Ascending aorta (tissue), 2 donors: ENCODE measurements around the gene PRKACA. TPM values are rescaled to one million over a fixed set of nuclear protein-coding genes. Genes with fewer than 3 reads are reported as not detected.

Experiments
- DNase-seq, 2 donors: peaks; one replicate each; pipeline ENCODE4 v3.0.0-alpha.2; 2019; ENCODE audit warnings: low spot score in 2 of 2
- H3K27ac ChIP-seq, 2 donors: fragments of 200-600 bp; sonication (generic); one replicate each; pipeline ENCODE4 v1.5.1; 2016 to 2017; ENCODE audit warnings: mild to moderate bottlenecking in 1 of 2
- H3K27me3 ChIP-seq: fragments of 200-600 bp; sonication (generic); one replicate; pipeline ENCODE4 v1.5.1; 2017
- H3K36me3 ChIP-seq, 2 donors: fragments of 200-600 bp; sonication (generic); one replicate each; pipeline ENCODE4 v1.5.1; 2016
- H3K4me1 ChIP-seq, 2 donors: fragments of 200-600 bp; sonication (generic); one replicate each; pipeline ENCODE4 v1.5.1; 2016 to 2017; ENCODE audit warnings: mild to moderate bottlenecking in 1 of 2
- H3K4me3 ChIP-seq, 2 donors: fragments of 200-600 bp; sonication (generic); one replicate each; pipeline ENCODE4 v1.5.1; 2016 to 2017; ENCODE audit warnings: mild to moderate bottlenecking in 1 of 2
- H3K9me3 ChIP-seq, 2 donors: fragments of 200-600 bp; sonication (generic); one replicate each; pipeline ENCODE4 v1.5.1; 2016
- intact Hi-C: fragments of 100-400 bp; cut with DNase I; formaldehyde crosslinking; loops from one replicate; pipeline ENCODE4 v1.15.1; 2023
- total RNA-seq: library from RNA; depleted of rRNA; stranded (reverse); fragments of >200 nt; gene quantifications from one replicate; pipeline ENCODE4 v1.1.0, GENCODE V29; 2016
- TF ChIP-seq, protein P1 (sequence below), 3 experiments: fragments of 200-600 bp in 2 of 3; fragments of 450-650 bp in 1 of 3; sonication (generic) in 2 of 3; IDR thresholded peaks; one replicate each; pipeline ENCODE4 v1.5.1; 2016 to 2019; ENCODE audit warnings: antibody characterized with exemption in 3 of 3, mild to moderate bottlenecking in 1 of 3, moderate library complexity in 1 of 3

The PRKACA gene
- total RNA-seq, 1 donor from 2014 or later = 92.6 TPM

DNA sequence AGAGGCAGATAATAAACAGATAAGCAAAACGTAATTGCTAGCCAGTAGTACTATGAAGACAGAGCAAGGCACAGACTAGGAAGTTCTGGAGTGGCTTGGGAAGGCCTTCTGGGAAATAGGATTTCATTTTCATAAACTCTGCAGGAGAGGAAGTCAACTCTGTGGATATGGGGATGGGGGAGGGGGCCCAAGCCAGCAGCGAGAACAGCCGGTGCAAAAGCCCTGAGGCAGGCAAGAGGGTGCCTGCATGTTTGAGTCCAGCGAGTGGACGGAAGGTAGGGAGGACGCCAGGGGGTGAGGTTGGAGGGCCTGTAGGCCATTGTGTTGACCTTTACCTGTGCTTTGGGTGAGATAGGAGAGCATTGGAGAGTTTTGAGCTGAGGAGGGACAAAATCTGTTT lies 27.8 kb upstream of the PRKACA start:
- H3K4me3 ChIP-seq = no peak overlapping the region
- no peak for DNase-seq
- H3K27ac ChIP-seq = no peak overlapping the region
- peaks cover 10 to 20% of the 10 kb centered on the region in 2 donors for H3K4me1 ChIP-seq
- H3K9me3 ChIP-seq = no peaks in the 10 kb centered on the region
- intact Hi-C loops = loop anchor here (5.0 kb wide), 1 partner anchor 287 kb away; the partner anchor contains the start of gene PKN1
- no peaks in the 10 kb centered on the region for H3K36me3 ChIP-seq
- TF ChIP-seq, protein P1, sequence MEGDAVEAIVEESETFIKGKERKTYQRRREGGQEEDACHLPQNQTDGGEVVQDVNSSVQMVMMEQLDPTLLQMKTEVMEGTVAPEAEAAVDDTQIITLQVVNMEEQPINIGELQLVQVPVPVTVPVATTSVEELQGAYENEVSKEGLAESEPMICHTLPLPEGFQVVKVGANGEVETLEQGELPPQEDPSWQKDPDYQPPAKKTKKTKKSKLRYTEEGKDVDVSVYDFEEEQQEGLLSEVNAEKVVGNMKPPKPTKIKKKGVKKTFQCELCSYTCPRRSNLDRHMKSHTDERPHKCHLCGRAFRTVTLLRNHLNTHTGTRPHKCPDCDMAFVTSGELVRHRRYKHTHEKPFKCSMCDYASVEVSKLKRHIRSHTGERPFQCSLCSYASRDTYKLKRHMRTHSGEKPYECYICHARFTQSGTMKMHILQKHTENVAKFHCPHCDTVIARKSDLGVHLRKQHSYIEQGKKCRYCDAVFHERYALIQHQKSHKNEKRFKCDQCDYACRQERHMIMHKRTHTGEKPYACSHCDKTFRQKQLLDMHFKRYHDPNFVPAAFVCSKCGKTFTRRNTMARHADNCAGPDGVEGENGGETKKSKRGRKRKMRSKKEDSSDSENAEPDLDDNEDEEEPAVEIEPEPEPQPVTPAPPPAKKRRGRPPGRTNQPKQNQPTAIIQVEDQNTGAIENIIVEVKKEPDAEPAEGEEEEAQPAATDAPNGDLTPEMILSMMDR (IDR thresholded peaks at IDR 0.05) = no peak
- no peaks in the 10 kb centered on the region for H3K27me3 ChIP-seq

DNA sequence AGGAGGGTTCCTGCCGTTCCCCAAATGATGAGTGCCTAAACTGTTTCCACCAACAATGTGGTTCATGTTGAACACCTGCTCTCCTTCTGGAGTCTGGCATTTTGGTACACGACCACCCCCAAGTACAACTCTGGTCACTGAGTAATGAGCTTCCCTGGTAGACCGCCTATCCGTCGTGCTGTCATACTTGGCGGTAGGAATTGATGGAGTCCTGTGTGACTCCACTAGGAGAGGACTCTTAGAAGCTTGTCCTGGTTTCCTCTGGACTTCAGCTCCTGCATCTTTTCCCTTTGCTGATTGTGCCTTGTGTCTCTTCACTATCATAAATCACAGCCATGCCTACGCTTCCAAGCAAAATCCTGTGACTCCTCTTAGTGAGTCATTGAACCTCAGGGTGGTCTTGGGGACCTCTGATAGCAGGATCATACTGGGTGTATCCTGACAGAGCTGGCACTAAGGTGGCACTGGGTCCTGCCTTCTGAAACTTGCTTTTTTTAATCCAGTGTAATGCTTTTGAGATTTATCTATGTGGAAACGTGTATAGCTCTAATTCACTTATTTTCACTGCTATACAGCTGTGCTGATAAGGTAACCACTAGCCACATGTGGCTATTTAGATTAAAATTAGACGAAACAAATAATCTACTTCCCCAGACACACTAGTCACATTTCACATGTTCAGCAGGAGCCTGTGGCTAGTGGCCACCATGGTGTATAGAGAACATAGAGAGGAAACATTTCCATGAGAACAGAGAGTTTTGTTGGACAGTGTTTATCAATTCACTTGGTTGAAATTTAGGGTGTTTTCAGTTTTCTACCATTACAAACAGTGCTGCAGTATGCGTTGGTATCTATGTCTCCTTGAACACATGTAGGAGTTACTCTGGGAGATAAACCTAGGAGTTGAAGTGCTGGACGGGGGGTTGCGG lies 25.0 kb upstream of the PRKACA start:
- peaks cover 6 to 16% of the 10 kb centered on the region in 2 donors for H3K4me1 ChIP-seq
- intact Hi-C loops = no loop called here
- H3K9me3 ChIP-seq = no peaks in the 10 kb centered on the region
- H3K27ac ChIP-seq = no peak overlapping the region
- no peaks in the 10 kb centered on the region for H3K36me3 ChIP-seq
- no peak overlapping the region for H3K4me3 ChIP-seq
- H3K27me3 ChIP-seq = no peaks in the 10 kb centered on the region
- no peak for DNase-seq
- TF ChIP-seq, protein P1 (IDR thresholded peaks at IDR 0.05) = no peak

DNA sequence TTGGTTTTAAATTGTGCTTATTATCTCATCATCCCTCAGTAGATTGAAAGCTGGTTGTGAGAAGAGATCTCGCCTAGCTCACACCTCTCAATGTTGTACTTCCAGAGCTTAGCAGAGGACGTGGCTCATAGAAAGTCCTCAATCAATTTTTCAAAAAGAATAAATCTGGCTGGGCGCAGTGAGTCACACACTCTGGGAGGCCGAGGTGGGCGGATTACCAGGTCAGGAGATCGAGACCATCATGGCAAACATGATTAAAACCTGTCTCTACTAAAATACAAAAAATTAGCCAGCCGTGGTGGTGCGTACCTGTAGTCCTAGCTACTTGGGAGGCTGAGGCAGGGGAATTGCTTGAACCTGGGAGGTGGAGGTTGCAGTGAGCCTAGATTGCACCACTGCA lies 23.5 kb upstream of the PRKACA start:
- Histone ChIP-seq H3K27ac (no peak overlapping the region), H3K4me1 (peaks cover 9 to 18% of the 10 kb centered on the region in 2 donors), H3K27me3 (no peaks in the 10 kb centered on the region), H3K4me3 (no peak overlapping the region), H3K36me3 (no peaks in the 10 kb centered on the region), H3K9me3 (no peaks in the 10 kb centered on the region)
- TF ChIP-seq, protein P1 (IDR thresholded peaks at IDR 0.05) = no peak
- DNase-seq = no peak
- intact Hi-C loops = no loop called here

DNA sequence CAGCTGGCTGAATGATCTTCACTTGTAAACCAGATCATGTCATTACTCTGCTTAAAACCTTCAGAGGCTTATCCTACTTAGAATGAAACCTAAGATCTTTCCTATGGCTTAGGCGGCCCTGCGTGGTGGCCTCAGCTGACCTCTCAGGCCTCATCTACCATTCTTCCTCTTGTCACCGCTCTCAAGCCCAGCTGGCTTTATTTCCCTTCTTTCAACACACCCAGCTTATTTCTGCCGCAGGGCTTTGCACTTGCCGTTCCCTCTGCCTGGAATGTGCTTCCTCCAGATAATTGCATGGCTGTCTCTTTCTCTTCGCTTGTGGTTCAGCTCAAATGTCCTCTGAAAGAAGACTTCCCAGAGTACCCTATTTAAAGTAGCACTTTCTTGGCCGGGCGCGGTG lies 22.4 kb upstream of the PRKACA start:
- Histone ChIP-seq H3K27ac (no peak overlapping the region), H3K4me3 (no peak overlapping the region), H3K9me3 (no peaks in the 10 kb centered on the region), H3K4me1 (peaks cover 11 to 21% of the 10 kb centered on the region in 2 donors), H3K27me3 (no peaks in the 10 kb centered on the region), H3K36me3 (no peaks in the 10 kb centered on the region)
- intact Hi-C loops = loop anchor here (5.0 kb wide), 2 partner anchors 67 to 332 kb away; partner anchors contain the start of gene ADGRL1
- DNase-seq = no peak
- TF ChIP-seq, protein P1 (IDR thresholded peaks at IDR 0.05) = no peak

DNA sequence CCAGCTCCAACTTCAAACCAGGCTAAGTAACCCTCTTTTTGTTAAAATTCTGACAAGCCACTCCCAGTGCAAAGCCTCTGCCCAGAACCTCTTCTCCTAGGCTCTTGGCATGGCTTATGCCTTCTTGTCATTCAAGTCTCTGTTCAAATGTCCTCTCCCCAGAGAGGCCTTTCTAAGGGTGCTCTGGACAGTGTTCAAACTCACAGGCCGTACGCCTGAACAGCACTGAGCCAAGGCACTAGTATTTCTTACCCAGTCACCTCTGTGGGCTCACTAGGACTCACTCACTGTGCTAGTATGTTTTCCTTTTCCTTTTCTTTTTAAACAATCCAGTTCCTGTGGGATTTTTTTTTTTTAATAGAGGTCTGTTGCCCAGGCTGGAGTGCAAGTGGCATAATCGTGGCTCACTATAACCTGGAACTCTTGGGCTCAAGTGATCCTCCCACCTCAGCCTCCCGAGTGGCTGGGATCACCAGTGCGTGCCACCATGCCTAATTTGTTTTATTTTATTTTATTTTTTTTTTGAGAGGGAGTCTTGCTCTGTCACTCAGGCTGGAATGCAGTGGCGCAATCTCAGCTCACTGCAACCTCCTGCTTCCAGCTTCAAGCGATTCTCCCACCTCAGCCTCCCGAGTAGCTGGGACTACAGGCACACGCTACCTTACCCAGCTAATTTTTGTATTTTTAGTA lies 21.2 kb upstream of the PRKACA start:
- H3K27me3 ChIP-seq = no peaks in the 10 kb centered on the region
- H3K4me1 ChIP-seq = peaks cover 11 to 21% of the 10 kb centered on the region in 2 donors
- TF ChIP-seq, protein P1 (IDR thresholded peaks at IDR 0.05) = no peak
- no peaks in the 10 kb centered on the region for H3K36me3 ChIP-seq
- DNase-seq = no peak
- peak overlapping the region; percentile 98 for H3K27ac ChIP-seq
- no peak overlapping the region for H3K4me3 ChIP-seq
- intact Hi-C loops = loop anchor here (5.0 kb wide), 2 partner anchors 69 to 334 kb away; partner anchors contain the start of gene ADGRL1
- H3K9me3 ChIP-seq = no peaks in the 10 kb centered on the region
